ENCODE data around the gene XRCC3.

The XRCC3 gene

GRCh38 chr14:103700753-103701490 lies 14.3 kb downstream of the XRCC3 start:
- no peak overlapping the region for H3K4me3 ChIP-seq (ENCODE audit: low read depth, low read length)
- TF ChIP-seq CTCF (IDR thresholded peaks at IDR 0.05; ENCODE audit: low read depth, low read length, missing control alignments), result no peak
- no peak for DNase-seq (ENCODE audit: low read depth)

GRCh38 chr14:103699901-103700752 lies 15.1 kb downstream of the XRCC3 start:
- no peak for DNase-seq (ENCODE audit: low read depth)
- no peak for TF ChIP-seq CTCF (IDR thresholded peaks at IDR 0.05; ENCODE audit: low read depth, low read length, missing control alignments)
- H3K4me3 ChIP-seq (ENCODE audit: low read depth, low read length), result no peak overlapping the region

GRCh38 chr14:103699261-103699661 lies 16.0 kb downstream of the XRCC3 start:
- TF ChIP-seq CTCF (IDR thresholded peaks at IDR 0.05; ENCODE audit: low read depth, low read length, missing control alignments), result no peak
- no peak for DNase-seq (ENCODE audit: low read depth)
- no peak overlapping the region for H3K4me3 ChIP-seq (ENCODE audit: low read depth, low read length)

GRCh38 chr14:103698380-103699260 lies 16.6 kb downstream of the XRCC3 start:
- DNase-seq (ENCODE audit: low read depth), result no peak
- no peak overlapping the region for H3K4me3 ChIP-seq (ENCODE audit: low read depth, low read length)
- no peak for TF ChIP-seq CTCF (IDR thresholded peaks at IDR 0.05; ENCODE audit: low read depth, low read length, missing control alignments)

- no peak for DNase-seq (ENCODE audit: low read depth)
- no peak overlapping the region for H3K4me3 ChIP-seq (ENCODE audit: low read depth, low read length)
- TF ChIP-seq CTCF (IDR thresholded peaks at IDR 0.05; ENCODE audit: low read depth, low read length, missing control alignments), result no peak
These were observed 17.5 kb downstream of the XRCC3 start for GRCh38 chr14:103697603-103698379.

- TF ChIP-seq CTCF (IDR thresholded peaks at IDR 0.05; ENCODE audit: low read depth, low read length, missing control alignments), result no peak
- no peak overlapping the region for H3K4me3 ChIP-seq (ENCODE audit: low read depth, low read length)
- no peak for DNase-seq (ENCODE audit: low read depth)
These were observed 18.0 kb downstream of the XRCC3 start for GRCh38 chr14:103697206-103697602.
